Spinal cord (tissue), 10 donors: Measurements from ENCODE around the gene TRIM15. TPM values are rescaled to one million over a fixed set of nuclear protein-coding genes. Genes with fewer than 3 reads are reported as not detected.

Experiments
- DNase-seq, 6 donors: peaks; one replicate each; pipeline versions ENCODE4 v3.0.0 to v3.0.0-alpha.2; 2013 to 2015; ENCODE audit warnings: low spot score in 6 of 6, low read depth in 4 of 6
- H3K27ac ChIP-seq: one replicate; pipeline ENCODE4 v1.5.1; 2013; ENCODE audit warnings: low read depth, low read length, control low read depth
- H3K27me3 ChIP-seq: one replicate; pipeline ENCODE4 v1.6.1; 2013; ENCODE audit warnings: low read length; ENCODE audit not compliant: control insufficient read depth, insufficient read depth
- H3K36me3 ChIP-seq: one replicate; pipeline ENCODE4 v1.6.1; 2013; ENCODE audit warnings: low read length; ENCODE audit not compliant: control insufficient read depth, insufficient read depth
- H3K4me1 ChIP-seq: one replicate; pipeline ENCODE4 v1.6.1; 2013; ENCODE audit warnings: low read length; ENCODE audit not compliant: control insufficient read depth, insufficient read depth
- H3K4me3 ChIP-seq: one replicate; pipeline ENCODE4 v1.5.1; 2013; ENCODE audit warnings: low read depth, low read length, control low read depth
- H3K9me3 ChIP-seq: one replicate; pipeline ENCODE4 v1.6.1; 2013; ENCODE audit warnings: low read length; ENCODE audit not compliant: control insufficient read depth, insufficient read depth
- WGBS: methylation state at CpG from one replicate; pipeline ENCODE4 v1.1.5; 2013; ENCODE audit warnings: missing lambda C conversion rate; ENCODE audit not compliant: insufficient coverage; 5-methylcytosine and 5-hydroxymethylcytosine counted together
- polyA plus RNA-seq, 2 donors: library from polyadenylated mRNA; unstranded; fragments of 120-200 nt; gene quantifications; one replicate each; pipeline ENCODE4 v1.2.1, GENCODE V29; 2013; ENCODE audit not compliant: insufficient read length in 2 of 2
- total RNA-seq, 2 donors: library from RNA; depleted of rRNA in 1 of 2; stranded (reverse); fragments of 120-200 nt in 1 of 2; fragments of >200 nt in 1 of 2; gene quantifications; one replicate each; pipeline versions ENCODE4 v1.2.3 to v1.2.4, GENCODE V29; 2013 to 2014
- donor health status: healthy.

TRIM15 gene
- total and polyA plus RNA-seq, 4 donors, result not detected

GRCh38 chr6:30154061-30154460 is 9.3 kb upstream of the TRIM15 start:
- H3K27ac ChIP-seq, result no peak overlapping the region
- no peaks in the 10 kb centered on the region for H3K9me3 ChIP-seq
- DNase-seq, result no peak
- peaks cover 12% of the 10 kb centered on the region for H3K27me3 ChIP-seq
- WGBS, result 83% methylated on average over 13 of the region's 17 CpGs
- H3K4me3 ChIP-seq, result no peak overlapping the region
- H3K4me1 ChIP-seq, result no peaks in the 10 kb centered on the region
- no peaks in the 10 kb centered on the region for H3K36me3 ChIP-seq

GRCh38 chr6:30154709-30155519 is 8.4 kb upstream of the TRIM15 start:
- peaks cover 12% of the 10 kb centered on the region for H3K27me3 ChIP-seq
- H3K4me1 ChIP-seq, result no peaks in the 10 kb centered on the region
- H3K9me3 ChIP-seq, result no peaks in the 10 kb centered on the region
- DNase-seq, result peak in 1 of 6 donors; percentile 45
- H3K4me3 ChIP-seq, result no peak overlapping the region
- WGBS, result 68% methylated on average over 5 of the region's 12 CpGs
- no peak overlapping the region for H3K27ac ChIP-seq
- no peaks in the 10 kb centered on the region for H3K36me3 ChIP-seq

- H3K27me3 ChIP-seq, result peaks cover 12% of the 10 kb centered on the region
- no peak overlapping the region for H3K4me3 ChIP-seq
- H3K36me3 ChIP-seq, result no peaks in the 10 kb centered on the region
- H3K27ac ChIP-seq, result no peak overlapping the region
- no peaks in the 10 kb centered on the region for H3K9me3 ChIP-seq
- H3K4me1 ChIP-seq, result no peaks in the 10 kb centered on the region
- no CpG with 5 or more reads among the region's 2 CpGs for WGBS
- no peak for DNase-seq
Measured at GRCh38 chr6:30155520-30156261, 7.7 kb upstream of the TRIM15 start.

- Histone ChIP-seq H3K36me3 (no peaks in the 10 kb centered on the region), H3K27ac (no peak overlapping the region), H3K27me3 (peaks cover 12% of the 10 kb centered on the region), H3K4me3 (no peak overlapping the region), H3K4me1 (no peaks in the 10 kb centered on the region), H3K9me3 (no peaks in the 10 kb centered on the region)
- DNase-seq, result no peak
- WGBS, result no CpG with 5 or more reads among the region's 4 CpGs
Measured at GRCh38 chr6:30156262-30156599, 7.1 kb upstream of the TRIM15 start.

- H3K4me3 ChIP-seq, result no peak overlapping the region
- H3K27me3 ChIP-seq, result peaks cover 12% of the 10 kb centered on the region
- H3K27ac ChIP-seq, result no peak overlapping the region
- DNase-seq, result no peak
- WGBS, result 92% methylated on average over 6 of the region's 9 CpGs
- no peaks in the 10 kb centered on the region for H3K9me3 ChIP-seq
- H3K4me1 ChIP-seq, result no peaks in the 10 kb centered on the region
- no peaks in the 10 kb centered on the region for H3K36me3 ChIP-seq
Measured at GRCh38 chr6:30156774-30157173, 6.6 kb upstream of the TRIM15 start.

GRCh38 chr6:30157581-30157980 is 5.8 kb upstream of the TRIM15 start:
- no peaks in the 10 kb centered on the region for H3K9me3 ChIP-seq
- peaks cover 12% of the 10 kb centered on the region for H3K27me3 ChIP-seq
- H3K27ac ChIP-seq, result no peak overlapping the region
- no peaks in the 10 kb centered on the region for H3K36me3 ChIP-seq
- H3K4me3 ChIP-seq, result no peak overlapping the region
- no peaks in the 10 kb centered on the region for H3K4me1 ChIP-seq
- no peak for DNase-seq

GRCh38 chr6:30157999-30158398 is 5.3 kb upstream of the TRIM15 start:
- WGBS, result 92% methylated on average over 2 of the region's 2 CpGs
- DNase-seq, result no peak
- H3K27ac ChIP-seq, result no peak overlapping the region
- peaks cover 12% of the 10 kb centered on the region for H3K27me3 ChIP-seq
- no peaks in the 10 kb centered on the region for H3K9me3 ChIP-seq
- no peaks in the 10 kb centered on the region for H3K4me1 ChIP-seq
- H3K4me3 ChIP-seq, result no peak overlapping the region
- no peaks in the 10 kb centered on the region for H3K36me3 ChIP-seq

- Histone ChIP-seq H3K27me3 (peaks cover 8% of the 10 kb centered on the region), H3K36me3 (no peaks in the 10 kb centered on the region), H3K9me3 (no peaks in the 10 kb centered on the region), H3K4me3 (no peak overlapping the region), H3K27ac (no peak overlapping the region), H3K4me1 (no peaks in the 10 kb centered on the region)
- DNase-seq, result no peak
- 60% methylated on average over 2 of the region's 3 CpGs for WGBS
Measured at GRCh38 chr6:30158475-30159040, 4.8 kb upstream of the TRIM15 start.

GRCh38 chr6:30160008-30160784 is 3.1 kb upstream of the TRIM15 start:
- Histone ChIP-seq H3K4me3 (no peak overlapping the region), H3K27me3 (peaks cover 4% of the 10 kb centered on the region), H3K36me3 (no peaks in the 10 kb centered on the region), H3K4me1 (no peaks in the 10 kb centered on the region), H3K9me3 (no peaks in the 10 kb centered on the region), H3K27ac (no peak overlapping the region)
- DNase-seq, result no peak
- 90% methylated on average over 15 of the region's 17 CpGs for WGBS
